ENCODE results near the gene PSMB11. TPM values are rescaled to one million over a fixed set of nuclear protein-coding genes. Genes with fewer than 3 reads are reported as not detected.

The PSMB11 gene
- total RNA-seq, 1 experiment from 2014 or later, result not detected

DNA sequence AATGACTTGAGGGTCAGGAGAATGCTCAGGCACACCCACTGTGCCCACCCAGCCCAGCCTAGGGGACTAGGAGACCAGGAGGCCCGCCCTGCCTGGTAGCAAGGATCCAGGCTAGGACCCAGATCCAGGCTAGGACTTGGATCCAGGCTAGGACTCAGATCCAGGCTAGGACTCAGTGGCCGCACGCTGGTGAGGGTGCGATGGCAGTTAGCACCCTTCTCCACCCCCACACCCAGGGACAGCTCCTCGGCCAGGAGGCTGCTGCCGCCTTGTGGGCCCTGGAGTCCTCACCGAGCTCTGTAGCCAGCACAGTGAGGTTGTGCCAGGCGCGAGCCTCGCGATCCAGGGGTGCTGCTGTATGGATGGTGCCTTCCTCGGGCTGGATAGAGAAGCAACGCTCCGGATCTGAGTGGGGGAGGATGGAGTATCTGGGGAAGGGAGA lies 10.2 kb downstream of the PSMB11 start:
- TF ChIP-seq CTCF (IDR thresholded peaks at IDR 0.05; ENCODE audit: unreplicated experiment), result no peak
- H3K4me1 Mint-ChIP-seq (ENCODE audit: insufficient read depth, unreplicated experiment), result peaks cover 16% of the 10 kb centered on the region
- intact Hi-C loops (cut with micrococcal nuclease), result no loop called here
- H3K36me3 Mint-ChIP-seq (ENCODE audit: insufficient read depth, unreplicated experiment), result peaks cover 5% of the 10 kb centered on the region
- ChIA-PET POLR2A (interaction anchor here (0.7 kb wide), 1 partner anchor 96 kb away, joined by 6 read pairs; the partner anchor contains the start of gene HAUS4), CTCF (interaction anchor here (2.3 kb wide), 1 partner anchor 66 kb away, joined by 17 read pairs; no protein-coding TSS in a partner anchor)
- no peak for DNase-seq (ENCODE audit: unreplicated experiment)
- H3K4me3 Mint-ChIP-seq (ENCODE audit: unreplicated experiment), result no peak overlapping the region
- BruUV-seq (replicated peaks), result no TSS peak
- no peak overlapping the region for H3K27ac Mint-ChIP-seq (ENCODE audit: low read depth, unreplicated experiment)
- H3K9me3 Mint-ChIP-seq (ENCODE audit: unreplicated experiment), result no peaks in the 10 kb centered on the region
- no peaks in the 10 kb centered on the region for H3K27me3 Mint-ChIP-seq (ENCODE audit: insufficient read depth, unreplicated experiment)

- intact Hi-C loops (cut with micrococcal nuclease), result no loop called here
- H3K36me3 Mint-ChIP-seq (ENCODE audit: insufficient read depth, unreplicated experiment), result peaks cover 7% of the 10 kb centered on the region
- POLR2A ChIA-PET, result no interaction called here
- no peak for DNase-seq (ENCODE audit: unreplicated experiment)
- TF ChIP-seq CTCF (IDR thresholded peaks at IDR 0.05; ENCODE audit: unreplicated experiment), result no peak
- H3K9me3 Mint-ChIP-seq (ENCODE audit: unreplicated experiment), result no peaks in the 10 kb centered on the region
- no TSS peak for BruUV-seq (replicated peaks)
- peaks cover 17% of the 10 kb centered on the region for H3K4me1 Mint-ChIP-seq (ENCODE audit: insufficient read depth, unreplicated experiment)
- H3K27ac Mint-ChIP-seq (ENCODE audit: low read depth, unreplicated experiment), result no peak overlapping the region
- no peaks in the 10 kb centered on the region for H3K27me3 Mint-ChIP-seq (ENCODE audit: insufficient read depth, unreplicated experiment)
- no peak overlapping the region for H3K4me3 Mint-ChIP-seq (ENCODE audit: unreplicated experiment)
- CTCF ChIA-PET, result interaction anchor here (1.4 to 4.3 kb wide), 3 partner anchors 16 to 79 kb away, joined by 5 to 17 read pairs (median 14); no protein-coding TSS in a partner anchor
Measured at GRCh38 chr14:23052671-23053070, 10.7 kb downstream of the PSMB11 start.

DNA sequence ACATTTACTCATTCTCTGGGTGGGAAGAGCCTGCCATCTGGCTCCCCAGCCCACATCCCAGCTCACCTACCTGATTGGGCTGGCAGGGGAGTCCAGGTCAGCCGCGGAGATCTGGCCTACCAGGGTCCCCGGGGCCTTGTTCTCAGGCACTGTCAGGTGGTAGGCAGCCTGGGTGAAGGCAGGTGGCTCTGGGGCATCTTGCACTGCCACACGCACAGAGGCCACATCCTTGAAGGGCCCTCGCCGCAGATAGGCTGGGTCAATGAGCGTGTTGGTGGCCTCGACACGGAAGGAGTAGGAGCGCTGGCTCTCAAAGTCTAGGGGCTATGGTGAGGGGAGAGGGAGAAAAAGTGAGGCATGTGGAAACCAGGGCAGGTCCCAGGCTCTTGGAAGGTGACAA lies 11.4 kb downstream of the PSMB11 start:
- BruUV-seq (replicated peaks), result no TSS peak
- Mint-ChIP-seq H3K36me3 (ENCODE audit: insufficient read depth, unreplicated experiment) (peaks cover 15% of the 10 kb centered on the region), H3K4me1 (ENCODE audit: insufficient read depth, unreplicated experiment) (peaks cover 23% of the 10 kb centered on the region), H3K27ac (ENCODE audit: low read depth, unreplicated experiment) (no peak overlapping the region), H3K9me3 (ENCODE audit: unreplicated experiment) (no peaks in the 10 kb centered on the region), H3K4me3 (ENCODE audit: unreplicated experiment) (no peak overlapping the region), H3K27me3 (ENCODE audit: insufficient read depth, unreplicated experiment) (no peaks in the 10 kb centered on the region)
- TF ChIP-seq CTCF (IDR thresholded peaks at IDR 0.05; ENCODE audit: unreplicated experiment), result no peak
- CTCF ChIA-PET, result interaction anchor here (1.0 to 16.3 kb wide), 4 partner anchors 15 to 80 kb away, joined by 3 to 620 read pairs (median 10); partner anchors contain the start of gene AJUBA
- intact Hi-C loops (cut with micrococcal nuclease), result no loop called here
- POLR2A ChIA-PET, result no interaction called here
- no peak for DNase-seq (ENCODE audit: unreplicated experiment)

- intact Hi-C loops (cut with micrococcal nuclease), result no loop called here
- no peak for TF ChIP-seq CTCF (IDR thresholded peaks at IDR 0.05; ENCODE audit: unreplicated experiment)
- no peak overlapping the region for H3K27ac Mint-ChIP-seq (ENCODE audit: low read depth, unreplicated experiment)
- no peaks in the 10 kb centered on the region for H3K27me3 Mint-ChIP-seq (ENCODE audit: insufficient read depth, unreplicated experiment)
- DNase-seq (ENCODE audit: unreplicated experiment), result no peak
- BruUV-seq (replicated peaks), result no TSS peak
- ChIA-PET POLR2A (interaction anchor here (2.1 kb wide), 1 partner anchor 75 kb away, joined by 5 read pairs; no protein-coding TSS in a partner anchor), CTCF (interaction anchor here (0.6 to 16.3 kb wide), 7 partner anchors 14 to 139 kb away, joined by 3 to 620 read pairs (median 3); partner anchors contain the start of gene AJUBA)
- H3K9me3 Mint-ChIP-seq (ENCODE audit: unreplicated experiment), result no peaks in the 10 kb centered on the region
- H3K36me3 Mint-ChIP-seq (ENCODE audit: insufficient read depth, unreplicated experiment), result peaks cover 22% of the 10 kb centered on the region
- peaks cover 26% of the 10 kb centered on the region for H3K4me1 Mint-ChIP-seq (ENCODE audit: insufficient read depth, unreplicated experiment)
- H3K4me3 Mint-ChIP-seq (ENCODE audit: unreplicated experiment), result no peak overlapping the region
Measured at GRCh38 chr14:23054000-23054811, 12.2 kb downstream of the PSMB11 start.

Measured in MCF 10A (cell line).